Pericardium fibroblast (primary cell): ENCODE measurements around the gene GLUL. TPM values are rescaled to one million over a fixed set of nuclear protein-coding genes. Genes with fewer than 3 reads are reported as not detected.

Source experiments
- total RNA-seq: library from RNA; depleted of rRNA; stranded (reverse); fragments of >200 nt; gene quantifications from 2 replicates; pipeline ENCODE4 v1.2.3, GENCODE V29; 2015

Gene GLUL
- 170 and 677 TPM in 2 replicates for total RNA-seq

DNA sequence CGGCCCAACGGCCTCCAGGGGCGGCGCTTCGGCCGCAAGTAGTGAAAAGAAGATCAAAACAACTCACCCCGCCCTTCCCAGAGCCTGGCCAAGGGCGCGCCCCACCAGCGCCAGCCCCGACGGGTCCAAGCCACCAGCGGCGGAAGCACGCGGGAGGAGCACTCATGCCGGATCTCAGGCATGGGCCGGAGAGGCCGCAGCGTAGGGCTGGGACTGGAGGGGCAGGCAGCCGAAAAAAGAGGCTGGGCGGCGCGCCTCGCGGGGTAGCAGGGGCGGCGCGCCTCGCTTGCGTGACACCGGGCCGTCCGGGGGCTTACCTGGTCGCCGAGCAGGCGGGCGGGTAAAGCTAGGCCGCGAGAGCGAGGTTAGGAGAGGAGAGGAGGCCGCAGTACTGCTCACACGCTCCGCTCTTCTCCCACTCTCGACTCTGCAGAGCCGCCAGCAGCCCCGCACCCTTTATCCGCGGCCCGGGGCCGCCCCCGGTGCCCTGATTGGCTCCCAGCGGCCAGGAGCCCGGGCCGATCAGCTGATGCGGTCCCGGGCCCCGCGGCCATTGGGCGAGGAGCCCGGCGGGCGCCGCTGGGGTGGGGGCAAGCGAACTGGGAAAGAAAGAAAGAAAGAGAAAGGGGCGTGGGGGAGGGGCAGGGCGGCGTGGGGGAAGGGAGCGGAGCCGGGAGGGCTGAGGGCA, at the start of gene GLUL:
Gene GLUL, minus strand, starts transcription at position 429 of the 688 bp plus-strand sequence. CDS start 3,053 bp downstream, outside the sequence.

GRCh38 chr1:182400567-182400966, 9.0 kb upstream of the GLUL start, which contains the start of gene TEDDM1:
TSS of gene TEDDM1 (minus strand) at chr1:182400667. CDS start at chr1:182400485, 182 bp downstream.

Other genes with a start within 250 kb of the GLUL start
- gene TEDDM1, start 8.9 kb upstream of the GLUL start, total RNA-seq, result not detected in 2 replicates
- not detected in 2 replicates for gene RGSL1, start 58.4 kb upstream of the GLUL start, total RNA-seq
- gene RNASEL, start 197.5 kb upstream of the GLUL start, total RNA-seq, result 7.8 and 9.4 TPM in 2 replicates
- 0.09 and 0.23 TPM in 2 replicates for gene RGS16, start 212.6 kb upstream of the GLUL start, total RNA-seq